Upper lobe of left lung (tissue), 6 donors: Measurements from ENCODE around the gene EGFL7. TPM values are rescaled to one million over a fixed set of nuclear protein-coding genes. Genes with fewer than 3 reads are reported as not detected.
A peak's percentile ranks its signal among the peaks of the same experiment; 100 is the strongest.

Experiments used
- ATAC-seq, 2 donors: fragments of 200-7000 bp; cut with Tn5 transposase; one replicate each; pipeline ENCODE4 v1.9.1; 2022; ENCODE audit warnings: mild to moderate bottlenecking in 2 of 2, moderate library complexity in 2 of 2; ENCODE audit not compliant: low FRiP score in 2 of 2
- DNase-seq, 2 donors: peaks; one replicate each; pipeline ENCODE4 v3.0.0-alpha.2; 2019 to 2020
- H3K27ac ChIP-seq, 4 donors: fragments of 200-600 bp; sonication (generic); one replicate each; pipeline ENCODE4 v1.5.1; 2016 to 2019
- H3K27me3 ChIP-seq, 4 donors: fragments of 200-600 bp; sonication (generic); one replicate each; pipeline ENCODE4 v1.5.1; 2017 to 2019
- H3K36me3 ChIP-seq, 4 donors: fragments of 200-600 bp; sonication (generic); one replicate each; pipeline ENCODE4 v1.5.1; 2016 to 2019
- H3K4me1 ChIP-seq, 4 donors: fragments of 200-600 bp; sonication (generic); one replicate each; pipeline ENCODE4 v1.5.1; 2018 to 2019
- H3K4me3 ChIP-seq, 4 donors: fragments of 200-600 bp; sonication (generic); one replicate each; pipeline ENCODE4 v1.5.1; 2017 to 2019; ENCODE audit warnings: mild to moderate bottlenecking in 2 of 4, moderate library complexity in 1 of 4
- H3K9me3 ChIP-seq, 4 donors: fragments of 200-600 bp; sonication (generic); one replicate each; pipeline ENCODE4 v1.5.1; 2018 to 2019
- EP300 ChIP-seq, 4 donors: sonication (generic); formaldehyde crosslinking; IDR thresholded peaks; one replicate each; pipeline ENCODE4 v1.5.1; 2017; ENCODE audit warnings: antibody characterized with exemption in 4 of 4, control low read depth in 2 of 4
- POLR2A ChIP-seq, 4 donors: fragments of 450-650 bp; IDR thresholded peaks; one replicate each; pipeline ENCODE4 v1.5.1; 2016 to 2017; ENCODE audit warnings: antibody characterized with exemption in 4 of 4, mild to moderate bottlenecking in 2 of 4
- POLR2AphosphoS5 ChIP-seq, 2 donors: sonication (generic); formaldehyde crosslinking; IDR thresholded peaks; one replicate each; pipeline ENCODE4 v1.5.1; 2017; ENCODE audit warnings: antibody characterized with exemption in 2 of 2
- WGBS, 2 donors: methylation state at CpG; one replicate each; pipeline ENCODE4 v1.1.5; 2017 to 2018; 5-methylcytosine and 5-hydroxymethylcytosine counted together
- small RNA-seq, 4 donors: library from RNA; depleted of rRNA; stranded (forward); fragments of <200 nt; gene quantifications; one replicate each; pipeline ENCODE3, GENCODE V24; 2016
- total RNA-seq, 6 donors: library from RNA; depleted of rRNA in 4 of 6; stranded (reverse); fragments of >200 nt in 4 of 6; gene quantifications; one replicate each; pipeline versions ENCODE4 v1.1.0 to v1.2.1, GENCODE V29; 2016 to 2021
- TF ChIP-seq, protein P1 (sequence below), 6 experiments: fragments of 450-650 bp in 4 of 6; fragments of 200-600 bp in 2 of 6; sonication (generic) in 2 of 6; IDR thresholded peaks; one replicate each; pipeline ENCODE4 v1.5.1; 2016 to 2019; ENCODE audit warnings: antibody characterized with exemption in 6 of 6
- donor health status: DM: no; HTN: no; CAD: no; lungs with moderate emphysema.
- donor health status: DM: no; HTN: yes; CAD: no; lungs with severe emphysema.

Gene EGFL7
- total RNA-seq, 6 donors from 2014 or later, result 77.9 to 321 (median 165) TPM

DNA sequence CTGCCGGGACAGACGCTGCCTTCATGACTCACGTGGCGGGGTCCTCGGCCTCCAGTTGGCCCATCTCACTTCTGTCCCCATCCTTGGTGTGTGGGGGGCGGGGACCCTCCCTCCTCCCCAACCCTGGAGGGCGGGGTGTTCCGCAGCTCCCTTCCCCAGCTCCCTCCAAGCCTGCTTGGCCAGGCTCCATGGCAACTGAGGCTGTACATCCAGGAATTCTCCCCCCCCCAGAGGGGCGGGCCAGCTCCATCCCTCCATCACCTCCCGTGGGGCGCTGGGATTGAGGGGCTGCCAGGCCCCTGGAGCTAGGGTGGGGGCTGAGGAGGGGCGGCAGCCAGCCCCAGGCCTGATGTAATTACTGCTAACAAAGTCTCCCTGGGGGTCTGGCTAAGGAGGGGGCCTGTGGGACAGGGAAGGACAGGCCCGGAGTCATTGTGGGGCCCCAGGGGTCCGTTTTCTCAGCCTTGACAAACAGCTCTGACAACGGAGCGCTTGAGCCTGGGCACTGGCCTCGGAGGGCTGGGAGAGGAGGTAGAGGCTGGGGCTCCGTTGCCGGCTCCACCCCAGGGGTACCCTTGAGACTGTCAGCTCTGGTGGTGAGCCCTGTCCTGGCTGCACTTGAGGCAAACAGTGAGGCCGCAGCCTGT, 57.7 kb downstream of the EGFL7 start:
- DNase-seq, result no peak
- Histone ChIP-seq H3K4me3 (no peak overlapping the region), H3K4me1 (peaks cover 39 to 72% (median 54%) of the 10 kb centered on the region in 4 donors), H3K27ac (peak overlapping the region; percentile 71 to 83 (median 78)), H3K27me3 (no peaks in the 10 kb centered on the region), H3K36me3 (peaks cover 19 to 40% (median 38%) of the 10 kb centered on the region in 4 donors), H3K9me3 (no peaks in the 10 kb centered on the region)
- TF ChIP-seq POLR2A (IDR thresholded peaks at IDR 0.05) (no peak), EP300 (IDR thresholded peaks at IDR 0.05) (no peak), POLR2AphosphoS5 (IDR thresholded peaks at IDR 0.05) (no peak)
- TF ChIP-seq, protein P1, sequence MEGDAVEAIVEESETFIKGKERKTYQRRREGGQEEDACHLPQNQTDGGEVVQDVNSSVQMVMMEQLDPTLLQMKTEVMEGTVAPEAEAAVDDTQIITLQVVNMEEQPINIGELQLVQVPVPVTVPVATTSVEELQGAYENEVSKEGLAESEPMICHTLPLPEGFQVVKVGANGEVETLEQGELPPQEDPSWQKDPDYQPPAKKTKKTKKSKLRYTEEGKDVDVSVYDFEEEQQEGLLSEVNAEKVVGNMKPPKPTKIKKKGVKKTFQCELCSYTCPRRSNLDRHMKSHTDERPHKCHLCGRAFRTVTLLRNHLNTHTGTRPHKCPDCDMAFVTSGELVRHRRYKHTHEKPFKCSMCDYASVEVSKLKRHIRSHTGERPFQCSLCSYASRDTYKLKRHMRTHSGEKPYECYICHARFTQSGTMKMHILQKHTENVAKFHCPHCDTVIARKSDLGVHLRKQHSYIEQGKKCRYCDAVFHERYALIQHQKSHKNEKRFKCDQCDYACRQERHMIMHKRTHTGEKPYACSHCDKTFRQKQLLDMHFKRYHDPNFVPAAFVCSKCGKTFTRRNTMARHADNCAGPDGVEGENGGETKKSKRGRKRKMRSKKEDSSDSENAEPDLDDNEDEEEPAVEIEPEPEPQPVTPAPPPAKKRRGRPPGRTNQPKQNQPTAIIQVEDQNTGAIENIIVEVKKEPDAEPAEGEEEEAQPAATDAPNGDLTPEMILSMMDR (IDR thresholded peaks at IDR 0.05), result no peak
- WGBS, 2 donors, result 63 to 70% methylated on average over 9 to 15 of the region's 20 CpGs
- ATAC-seq, result peak in 1 of 2 donors; percentile 14

DNA sequence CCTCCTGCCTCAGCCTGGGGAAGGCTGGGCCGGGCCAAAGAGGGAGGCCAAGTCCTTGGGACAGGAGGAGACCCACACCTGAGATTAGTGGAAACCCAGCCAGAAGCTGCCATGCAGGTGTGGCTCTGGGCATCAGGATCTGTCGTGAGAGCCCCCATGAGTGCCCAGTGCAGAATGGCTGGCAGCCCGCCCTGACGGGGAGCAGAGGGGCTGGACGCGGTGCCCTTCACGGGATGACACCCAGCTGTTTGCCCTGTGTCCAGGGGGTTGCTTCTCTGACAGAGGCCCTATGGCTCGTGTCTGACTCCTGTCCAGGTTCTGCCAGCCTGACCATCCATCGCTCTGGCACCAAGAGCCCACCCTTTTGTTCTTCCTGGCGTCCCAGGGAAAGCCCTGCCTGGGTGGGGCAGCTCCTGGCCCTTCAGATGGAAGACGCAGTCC, 58.2 kb downstream of the EGFL7 start:
- TF ChIP-seq POLR2A (IDR thresholded peaks at IDR 0.05), result no peak
- peaks cover 25 to 46% (median 44%) of the 10 kb centered on the region in 4 donors for H3K36me3 ChIP-seq
- ATAC-seq, result no peak
- H3K27me3 ChIP-seq, result no peaks in the 10 kb centered on the region
- no peak for DNase-seq
- peaks cover 41 to 73% (median 55%) of the 10 kb centered on the region in 4 donors for H3K4me1 ChIP-seq
- H3K9me3 ChIP-seq, result no peaks in the 10 kb centered on the region
- peak overlapping the region; percentile 71 to 83 (median 78) for H3K27ac ChIP-seq
- WGBS, 2 donors, result 73% methylated on average over 11 of the region's 11 CpGs; no CpG with 5 or more reads in 1 of the 2 donors
- no peak overlapping the region for H3K4me3 ChIP-seq

DNA sequence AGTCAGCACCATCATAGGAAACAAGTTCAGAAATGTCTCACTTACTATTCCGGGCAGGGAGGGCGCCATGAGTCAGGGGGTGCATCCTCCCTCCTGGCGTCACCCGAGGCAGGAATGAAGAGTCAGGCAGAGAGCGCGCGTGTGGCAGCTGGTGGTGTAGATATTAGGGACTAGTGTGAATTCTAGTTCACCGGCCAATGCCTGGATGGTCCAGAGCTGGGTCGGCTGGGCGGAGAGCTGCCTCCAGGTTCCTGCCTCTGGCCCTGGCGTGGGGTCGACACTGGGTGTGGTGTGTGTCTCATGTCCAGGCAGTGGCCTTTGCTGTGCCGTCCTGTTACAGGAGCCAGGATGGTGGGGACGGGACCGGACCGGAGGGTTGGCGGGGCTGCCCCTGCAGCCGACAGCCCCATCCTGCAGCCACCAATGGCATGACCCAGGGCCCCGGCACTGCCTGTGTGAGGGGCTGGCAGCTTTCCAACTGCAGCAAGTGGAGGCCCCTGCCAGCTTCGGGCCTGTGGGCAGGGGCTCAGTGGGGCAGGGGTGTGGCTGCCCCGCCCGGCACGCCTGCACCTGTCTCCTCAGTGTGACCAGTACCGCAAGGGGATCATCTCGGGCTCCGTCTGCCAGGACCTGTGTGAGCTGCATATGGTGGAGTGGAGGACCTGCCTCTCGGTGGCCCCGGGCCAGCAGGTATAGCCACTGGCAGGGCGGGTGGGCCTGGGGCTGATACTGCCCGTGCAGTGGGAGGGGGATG, 58.8 kb downstream of the EGFL7 start:
- Histone ChIP-seq H3K9me3 (no peaks in the 10 kb centered on the region), H3K36me3 (peaks cover 27 to 52% (median 48%) of the 10 kb centered on the region in 4 donors), H3K27me3 (no peaks in the 10 kb centered on the region), H3K4me3 (peak overlapping the region in 1 of 4 donors; percentile 19), H3K27ac (peak overlapping the region; percentile 65 to 83 (median 76)), H3K4me1 (peaks cover 47 to 77% (median 60%) of the 10 kb centered on the region in 4 donors)
- DNase-seq (peak; percentile 52 to 75), ATAC-seq (peak in 1 of 2 donors; percentile 5)
- 39 to 77% methylated on average over 12 to 19 of the region's 30 CpGs for WGBS, 2 donors
- TF ChIP-seq EP300 (IDR thresholded peaks at IDR 0.05) (peak in 2 of 4 donors; percentile 66 to 84), POLR2AphosphoS5 (IDR thresholded peaks at IDR 0.05) (peak; percentile 74 to 82), POLR2A (IDR thresholded peaks at IDR 0.05) (peak in 2 of 4 donors; percentile 14 to 26)
- TF ChIP-seq, protein P1 (IDR thresholded peaks at IDR 0.05), result no peak

Small RNA genes within 50 kb of the gene (small RNA-seq; reads per million reads assigned to genes)
- gene MIR126, result 2,256 to 6,683 (median 3,047) reads per million in 4 donors

Other genes with a start within 250 kb of the EGFL7 start
- gene INPP5E, start 223.1 kb upstream of the EGFL7 start, total RNA-seq, result 10 to 100 TPM in 5 of 6 donors, 1 to 10 TPM in 1; 9.1 to 43.0 (median 14.1) TPM
- gene SEC16A, start 179.9 kb upstream of the EGFL7 start, total RNA-seq, result 10 to 100 TPM; 64.1 to 89.1 (median 72.1) TPM
- gene NOTCH1, start 116.9 kb upstream of the EGFL7 start, total RNA-seq, result 100 to 1,000 TPM in 4 of 6 donors, 10 to 100 TPM in 2; 49.6 to 175 (median 110) TPM
- gene AGPAT2, start 24.5 kb downstream of the EGFL7 start, total RNA-seq, result 100 to 1,000 TPM in 5 of 6 donors, 10 to 100 TPM in 1; 70.2 to 242 (median 140) TPM
- gene DIPK1B, start 49.7 kb downstream of the EGFL7 start, total RNA-seq, result 10 to 100 TPM in 5 of 6 donors, 1 to 10 TPM in 1; 9.7 to 24.1 (median 17.0) TPM
- 10 to 100 TPM in 1 of 6 donors, 1 to 10 TPM in 4, under 1 TPM in 1; 0.39 to 17.8 (median 2.2) TPM for gene LCN10, start 80.0 kb downstream of the EGFL7 start, total RNA-seq
- 10 to 100 TPM in 1 of 6 donors, 1 to 10 TPM in 3, not detected in 2; 2.7 to 35.1 (median 5.5) TPM for gene LCN6, start 85.6 kb downstream of the EGFL7 start, total RNA-seq
- not detected for gene LCN8, start 95.3 kb downstream of the EGFL7 start, total RNA-seq
- gene LCN15, start 101.6 kb downstream of the EGFL7 start, total RNA-seq, result under 1 TPM in 1 of 6 donors, not detected in 5; 0.23 TPM
- 100 to 1,000 TPM in 2 of 6 donors, 10 to 100 TPM in 4; 55.5 to 134 (median 80.5) TPM for gene TMEM141, start 128.4 kb downstream of the EGFL7 start, total RNA-seq
- gene CCDC183, start 133.4 kb downstream of the EGFL7 start, total RNA-seq, result 100 to 1,000 TPM in 1 of 6 donors, 10 to 100 TPM in 1, 1 to 10 TPM in 4; 1.9 to 130 (median 6.6) TPM
- 100 to 1,000 TPM in 2 of 6 donors, 10 to 100 TPM in 4; 47.2 to 128 (median 78.9) TPM for gene RABL6, start 145.0 kb downstream of the EGFL7 start, total RNA-seq
- gene AJM1, start 179.6 kb downstream of the EGFL7 start, total RNA-seq, result 1 to 10 TPM; 1.4 to 7.3 (median 3.0) TPM
- gene PHPT1, start 186.5 kb downstream of the EGFL7 start, total RNA-seq, result 100 to 1,000 TPM in 1 of 6 donors, 10 to 100 TPM in 5; 51.3 to 135 (median 64.1) TPM
- 10 to 100 TPM in 3 of 6 donors, 1 to 10 TPM in 3; 2.1 to 18.9 (median 11.0) TPM for gene MAMDC4, start 189.4 kb downstream of the EGFL7 start, total RNA-seq
- gene EDF1, start 203.4 kb downstream of the EGFL7 start, total RNA-seq, result 100 to 1,000 TPM; 137 to 312 (median 282) TPM
- 10 to 100 TPM; 10.6 to 20.8 (median 13.4) TPM for gene TRAF2, start 223.6 kb downstream of the EGFL7 start, total RNA-seq